ENCODE data around the gene EOLA1. TPM values are rescaled to one million over a fixed set of nuclear protein-coding genes. Genes with fewer than 3 reads are reported as not detected.
"Not testable (repeated sequence)": the region's sequence is repeated elsewhere in the genome, so short reads cannot be mapped to it uniquely, and the experiment has no call there.

Gene EOLA1
- total RNA-seq, 2 donors from 2014 or later, result 66.3 to 72.5 TPM

- Mint-ChIP-seq H3K36me3 (ENCODE audit: low read depth) (no peaks in the 10 kb centered on the region), H3K4me1 (peaks cover 17% of the 10 kb centered on the region), H3K4me3 (peak overlapping the region; percentile 82), H3K27ac (peak overlapping the region; percentile 85), H3K27me3 (no peaks in the 10 kb centered on the region)
- ATAC-seq (peak; percentile 37), DNase-seq (peak in 1 of 3 donors; percentile 13)
- no peaks in the 10 kb centered on the region for H3K9me3 ChIP-seq (ENCODE audit: control insufficient read depth, low read length, poor library complexity, severe bottlenecking)
Measured at GRCh38 chrX:149521438-149521837, 19.4 kb upstream of the EOLA1 start.

DNA sequence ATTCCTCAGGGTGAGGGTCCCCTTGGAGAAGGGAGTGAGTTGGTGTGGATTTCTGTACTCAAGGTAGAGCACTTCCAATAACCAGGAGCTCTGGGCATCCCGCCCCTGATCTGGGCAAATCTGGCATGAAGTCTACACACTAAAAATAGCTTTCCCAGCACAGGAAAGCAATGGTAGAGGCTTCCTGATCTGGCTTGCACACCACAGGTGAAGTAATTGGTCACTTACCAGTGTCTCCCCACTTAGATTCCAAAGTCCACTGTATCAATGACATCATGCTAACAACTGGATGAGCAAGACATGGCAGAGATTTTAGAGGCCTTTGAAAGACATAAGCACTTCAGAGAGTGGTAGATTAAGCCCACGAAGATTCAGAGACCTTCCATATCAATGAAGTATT, 17.9 kb upstream of the EOLA1 start:
- Mint-ChIP-seq H3K36me3 (ENCODE audit: low read depth) (no peaks in the 10 kb centered on the region), H3K4me1 (peaks cover 20% of the 10 kb centered on the region), H3K4me3 (no peak overlapping the region), H3K27ac (peak overlapping the region; percentile 85), H3K27me3 (no peaks in the 10 kb centered on the region)
- ATAC-seq (no peak), DNase-seq (no peak)
- no peaks in the 10 kb centered on the region for H3K9me3 ChIP-seq (ENCODE audit: control insufficient read depth, low read length, poor library complexity, severe bottlenecking)

DNA sequence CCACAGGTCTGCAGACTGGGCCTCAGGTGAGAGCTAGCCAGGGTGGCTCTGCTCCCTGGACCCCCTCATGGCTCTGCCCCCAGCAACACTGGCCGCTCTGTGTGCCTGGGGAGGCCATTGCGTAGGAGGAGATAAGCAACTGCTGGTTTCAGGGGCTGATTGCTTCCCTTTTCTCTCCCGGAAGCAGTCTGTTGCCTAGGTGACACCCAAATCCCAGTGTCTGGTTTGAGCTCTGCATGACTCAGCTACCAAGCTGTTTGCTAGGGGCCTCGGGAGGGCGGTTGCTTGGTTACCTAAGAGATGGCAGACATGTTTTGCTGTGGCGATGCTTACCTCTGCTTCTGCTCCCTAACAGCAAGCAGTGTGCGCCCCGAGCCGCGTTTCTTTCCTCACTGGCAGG, 15.4 kb upstream of the EOLA1 start:
- H3K27ac Mint-ChIP-seq, result peak overlapping the region; percentile 94
- H3K9me3 ChIP-seq (ENCODE audit: control insufficient read depth, low read length, poor library complexity, severe bottlenecking); H3K36me3 Mint-ChIP-seq (ENCODE audit: low read depth); H3K27me3 Mint-ChIP-seq: not testable (repeated sequence)
- DNase-seq (peak; percentile 43 to 68 (median 43)), ATAC-seq (peak; percentile 79)
- H3K4me3 Mint-ChIP-seq, result peak overlapping the region; percentile 55
- H3K4me1 Mint-ChIP-seq, result peaks cover 20% of the 10 kb centered on the region

DNA sequence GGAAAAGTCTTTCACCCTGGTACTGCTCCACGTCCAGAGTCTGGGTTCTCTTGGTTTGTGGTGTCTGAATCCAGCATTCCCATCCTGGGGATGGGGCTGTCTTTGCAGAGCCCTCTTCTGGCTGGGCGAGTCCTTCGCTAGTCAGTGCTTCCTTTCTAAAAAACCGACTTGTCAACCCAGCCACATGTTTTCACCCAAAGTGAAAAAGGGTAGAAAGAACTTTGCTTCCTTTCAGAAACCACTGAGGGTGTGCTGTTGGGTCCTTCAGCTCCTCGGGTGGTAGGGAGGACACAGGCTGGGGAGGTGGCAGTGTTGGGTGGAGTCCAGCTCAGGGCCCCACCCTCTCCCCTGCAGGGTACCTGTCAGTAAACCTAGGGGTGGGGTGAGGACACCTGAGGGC, 14.9 kb upstream of the EOLA1 start:
- Mint-ChIP-seq H3K4me3 (peak overlapping the region; percentile 57), H3K27ac (peak overlapping the region; percentile 87), H3K4me1 (peaks cover 15% of the 10 kb centered on the region)
- ATAC-seq, result peak; percentile 57
- not testable (repeated sequence) for H3K36me3 Mint-ChIP-seq (ENCODE audit: low read depth); H3K9me3 ChIP-seq (ENCODE audit: control insufficient read depth, low read length, poor library complexity, severe bottlenecking); H3K27me3 Mint-ChIP-seq
- peak in 1 of 3 donors; percentile 16 for DNase-seq

- not testable (repeated sequence) for ATAC-seq; DNase-seq; H3K9me3 ChIP-seq (ENCODE audit: control insufficient read depth, low read length, poor library complexity, severe bottlenecking); H3K27me3 Mint-ChIP-seq; H3K36me3 Mint-ChIP-seq (ENCODE audit: low read depth)
- H3K4me3 Mint-ChIP-seq, result peak overlapping the region; percentile 57
- H3K4me1 Mint-ChIP-seq, result peaks cover 11% of the 10 kb centered on the region
- peak overlapping the region; percentile 87 for H3K27ac Mint-ChIP-seq
Measured at GRCh38 chrX:149526318-149527033, 14.3 kb upstream of the EOLA1 start.

GRCh38 chrX:149527705-149528104, 13.1 kb upstream of the EOLA1 start:
- peak; percentile 22 for ATAC-seq
- peak overlapping the region; percentile 28 for H3K4me3 Mint-ChIP-seq
- H3K27ac Mint-ChIP-seq, result peak overlapping the region; percentile 53
- DNase-seq, result no peak
- peaks cover 2% of the 10 kb centered on the region for H3K36me3 Mint-ChIP-seq (ENCODE audit: low read depth)
- H3K4me1 Mint-ChIP-seq, result peaks cover 5% of the 10 kb centered on the region
- H3K9me3 ChIP-seq (ENCODE audit: control insufficient read depth, low read length, poor library complexity, severe bottlenecking), result no peaks in the 10 kb centered on the region
- no peaks in the 10 kb centered on the region for H3K27me3 Mint-ChIP-seq

DNA sequence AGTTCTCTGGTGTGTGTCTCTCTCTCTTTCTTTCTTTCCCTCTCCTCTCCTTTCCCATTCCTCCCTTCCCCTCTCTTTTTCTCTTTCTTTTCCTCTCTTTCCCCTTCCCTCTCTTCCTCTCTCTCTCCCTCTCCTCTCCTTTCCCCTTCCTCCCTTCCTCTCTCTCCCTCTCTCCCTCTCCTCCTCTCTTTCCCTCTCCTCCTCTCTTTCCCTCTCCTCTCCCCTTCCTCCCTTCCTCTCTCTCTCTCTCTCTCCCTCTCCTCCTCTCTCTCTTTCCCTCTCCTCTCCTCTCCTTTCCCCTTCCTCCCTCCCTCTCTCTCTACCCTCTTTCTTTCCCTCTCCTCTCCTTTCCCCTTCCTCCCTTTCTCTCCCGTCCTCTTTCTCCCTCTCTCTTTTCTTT, 12.4 kb upstream of the EOLA1 start:
- peaks cover 2% of the 10 kb centered on the region for H3K36me3 Mint-ChIP-seq (ENCODE audit: low read depth)
- H3K27ac Mint-ChIP-seq, result peak overlapping the region; percentile 53
- no peaks in the 10 kb centered on the region for H3K27me3 Mint-ChIP-seq
- H3K4me3 Mint-ChIP-seq, result no peak overlapping the region
- DNase-seq (no peak), ATAC-seq (no peak)
- H3K4me1 Mint-ChIP-seq, result peaks cover 5% of the 10 kb centered on the region
- no peaks in the 10 kb centered on the region for H3K9me3 ChIP-seq (ENCODE audit: control insufficient read depth, low read length, poor library complexity, severe bottlenecking)

DNA sequence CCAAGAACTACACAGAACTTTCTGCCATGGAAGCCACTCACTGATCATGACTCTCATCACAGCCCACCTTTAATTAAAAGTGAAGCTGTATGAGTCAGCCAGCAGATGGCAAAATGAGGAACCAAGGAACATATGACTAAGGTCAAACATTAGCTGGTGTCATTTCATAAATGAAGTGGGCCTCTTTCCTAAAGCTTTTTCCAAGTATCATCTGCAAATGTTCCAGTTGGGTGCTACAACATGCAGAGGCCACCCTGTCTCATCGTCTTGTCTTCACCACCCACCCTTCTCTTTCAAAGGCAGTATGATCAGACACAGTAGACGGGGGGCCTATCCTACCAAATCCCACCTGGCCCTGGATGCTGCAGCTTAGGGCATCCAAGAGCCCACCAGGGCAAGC, 9.2 kb upstream of the EOLA1 start:
- peaks cover 2% of the 10 kb centered on the region for H3K36me3 Mint-ChIP-seq (ENCODE audit: low read depth)
- H3K27ac Mint-ChIP-seq, result peak overlapping the region; percentile 51
- peaks cover 5% of the 10 kb centered on the region for H3K4me1 Mint-ChIP-seq

DNA sequence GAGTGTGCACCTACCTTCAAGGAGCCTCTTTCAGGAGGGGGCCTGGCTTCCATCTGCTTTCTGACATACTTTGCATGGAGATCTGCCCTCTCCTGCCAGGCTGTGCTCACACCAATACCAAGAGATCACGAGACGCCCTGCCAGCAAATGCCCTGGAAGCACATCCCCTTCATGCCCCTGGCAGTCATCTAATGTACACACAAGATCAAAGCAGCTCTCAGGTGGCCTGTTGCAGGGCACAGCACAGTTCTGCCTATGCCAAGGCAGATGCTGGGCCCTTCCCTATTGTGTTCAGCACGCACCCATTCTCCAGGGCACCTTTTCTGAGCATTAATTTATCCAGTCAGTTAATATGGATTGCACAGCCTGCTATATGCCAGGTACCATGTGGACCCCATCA, 7.9 kb upstream of the EOLA1 start:
- H3K4me3 Mint-ChIP-seq; H3K27me3 Mint-ChIP-seq; H3K4me1 Mint-ChIP-seq; H3K36me3 Mint-ChIP-seq (ENCODE audit: low read depth); ATAC-seq; H3K9me3 ChIP-seq (ENCODE audit: control insufficient read depth, low read length, poor library complexity, severe bottlenecking); DNase-seq: not testable (repeated sequence)
- peak overlapping the region; percentile 51 for H3K27ac Mint-ChIP-seq

More for the DNA sequence above, 9.2 kb upstream of the EOLA1 start:
- no peak for ATAC-seq
- H3K4me3 Mint-ChIP-seq, result no peak overlapping the region
- no peaks in the 10 kb centered on the region for H3K27me3 Mint-ChIP-seq
- DNase-seq, result no peak
- no peaks in the 10 kb centered on the region for H3K9me3 ChIP-seq (ENCODE audit: control insufficient read depth, low read length, poor library complexity, severe bottlenecking)

DNA sequence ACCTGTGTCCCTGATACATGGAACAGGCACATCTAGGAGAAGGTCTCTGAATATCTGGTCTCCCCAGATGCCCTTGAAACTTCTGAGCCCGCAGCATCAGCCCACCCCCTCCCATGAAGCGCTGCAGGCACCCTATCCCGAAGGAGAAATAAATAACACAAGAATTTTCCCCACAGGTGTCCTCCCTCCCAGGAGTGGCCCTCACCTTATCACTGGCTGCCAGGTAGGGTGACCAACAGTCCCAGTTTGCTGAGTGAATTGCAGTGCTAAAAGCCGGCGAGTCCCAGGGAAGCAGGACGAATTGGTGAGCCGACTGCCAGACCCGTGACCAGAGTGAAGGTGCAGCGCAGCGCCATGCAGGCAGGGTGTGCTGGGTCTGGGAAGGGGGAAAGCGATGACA, 6.8 kb upstream of the EOLA1 start:
- H3K36me3 Mint-ChIP-seq (ENCODE audit: low read depth); ATAC-seq; H3K4me1 Mint-ChIP-seq; H3K9me3 ChIP-seq (ENCODE audit: control insufficient read depth, low read length, poor library complexity, severe bottlenecking); H3K27me3 Mint-ChIP-seq; H3K27ac Mint-ChIP-seq; H3K4me3 Mint-ChIP-seq; DNase-seq: not testable (repeated sequence)

DNA sequence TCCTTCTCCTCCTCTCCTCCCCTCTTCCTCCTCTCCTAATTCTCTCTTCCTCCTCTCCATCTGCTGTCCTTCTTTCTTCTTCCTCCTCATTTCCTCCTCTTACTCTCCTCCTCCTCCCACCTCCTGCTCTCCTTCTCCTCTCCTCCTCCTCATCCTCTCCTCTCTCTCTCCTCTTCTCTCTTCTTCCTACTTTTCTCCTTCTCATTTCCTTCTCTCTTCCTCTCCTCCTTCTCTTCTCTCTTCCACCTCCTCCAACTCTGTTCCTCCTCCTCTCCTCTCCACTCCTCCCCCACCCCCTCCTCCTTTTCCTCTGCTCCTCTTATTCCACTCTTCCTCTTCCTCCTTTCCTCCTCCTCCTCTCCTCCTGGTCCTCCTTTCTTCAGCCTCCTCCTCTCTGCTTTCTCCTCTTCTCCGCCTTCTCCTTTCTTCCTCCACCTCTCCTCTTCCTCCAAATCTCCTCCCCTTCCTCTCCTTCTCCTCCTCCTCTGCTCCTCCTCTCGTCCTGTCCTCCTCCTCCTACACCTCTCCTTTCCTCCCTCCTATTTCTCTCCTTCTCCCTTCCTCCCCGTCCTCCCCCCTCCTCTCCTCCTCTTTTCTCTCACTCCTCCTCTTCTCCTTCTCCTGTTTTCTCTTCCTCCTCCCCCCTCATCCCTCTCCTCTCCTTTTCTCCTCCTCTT, 5.7 kb upstream of the EOLA1 start:
- not testable (repeated sequence) for ATAC-seq; H3K4me1 Mint-ChIP-seq; H3K4me3 Mint-ChIP-seq; DNase-seq; H3K27me3 Mint-ChIP-seq; H3K9me3 ChIP-seq (ENCODE audit: control insufficient read depth, low read length, poor library complexity, severe bottlenecking); H3K36me3 Mint-ChIP-seq (ENCODE audit: low read depth)
- peak overlapping the region; percentile 62 for H3K27ac Mint-ChIP-seq

DNA sequence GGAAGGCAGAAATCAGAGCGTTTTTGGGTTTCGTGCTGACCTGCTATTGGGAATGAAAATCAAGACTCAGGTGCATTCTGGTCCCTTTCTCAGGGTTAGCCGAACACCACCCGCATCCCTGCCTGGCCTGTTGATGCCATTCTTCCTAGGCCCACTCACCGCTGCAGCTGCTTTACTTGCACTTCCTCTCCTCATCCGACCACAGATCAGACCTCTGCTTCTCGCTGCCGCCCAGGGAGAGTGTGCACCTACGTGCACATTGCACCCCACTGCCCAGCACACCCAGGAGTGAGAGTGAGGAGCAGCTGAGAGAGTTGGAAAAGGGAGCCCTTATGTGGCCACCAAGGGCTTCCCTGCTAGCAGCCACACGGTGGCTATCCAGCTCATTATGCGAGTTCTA, 3.3 kb upstream of the EOLA1 start:
- H3K4me3 Mint-ChIP-seq, result peak overlapping the region; percentile 28
- not testable (repeated sequence) for H3K36me3 Mint-ChIP-seq (ENCODE audit: low read depth); ATAC-seq; H3K27ac Mint-ChIP-seq; H3K9me3 ChIP-seq (ENCODE audit: control insufficient read depth, low read length, poor library complexity, severe bottlenecking); H3K27me3 Mint-ChIP-seq; DNase-seq; H3K4me1 Mint-ChIP-seq

- ATAC-seq (peak; percentile 61), DNase-seq (peak; percentile 74 to 85 (median 74))
- no peaks in the 10 kb centered on the region for H3K9me3 ChIP-seq (ENCODE audit: control insufficient read depth, low read length, poor library complexity, severe bottlenecking)
- no peaks in the 10 kb centered on the region for H3K36me3 Mint-ChIP-seq (ENCODE audit: low read depth)
- no peaks in the 10 kb centered on the region for H3K27me3 Mint-ChIP-seq
- peak overlapping the region; percentile 96 for H3K27ac Mint-ChIP-seq
- H3K4me1 Mint-ChIP-seq, result peaks cover 7% of the 10 kb centered on the region
- peak overlapping the region; percentile 96 for H3K4me3 Mint-ChIP-seq
Measured at GRCh38 chrX:149539283-149540130, 1.3 kb upstream of the EOLA1 start.

Measured in T-helper 17 cell (primary cell).